ENCODE data around the gene HNRNPH2.

The HNRNPH2 gene

GRCh38 chrX:101408532-101408841, 465 bp downstream of the HNRNPH2 start:
- no peak for TF ChIP-seq EZH2phosphoT487 (conservative IDR thresholded peaks at IDR 0.05; ENCODE audit: low read length)
- TF ChIP-seq CTCF (IDR thresholded peaks at IDR 0.05; ENCODE audit: insufficient read depth, low read length, poor library complexity, severe bottlenecking): no peak
- H3K36me3 ChIP-seq (ENCODE audit: low read length): no peaks in the 10 kb centered on the region
- peak overlapping the region; percentile 74 for H3K9ac ChIP-seq (ENCODE audit: low read length)
- H3K79me2 ChIP-seq (ENCODE audit: insufficient read depth, low read length): peaks cover 62% of the 10 kb centered on the region
- H3K27ac ChIP-seq (ENCODE audit: low read depth, low read length): peak overlapping the region; percentile 83
- H3F3A ChIP-seq (ENCODE audit: insufficient read depth): no peaks in the 10 kb centered on the region
- peak overlapping the region; percentile 91 for H3K4me2 ChIP-seq (ENCODE audit: low read depth, low read length, poor library complexity, severe bottlenecking)
- H4K20me1 ChIP-seq (ENCODE audit: low read depth, low read length): no peaks in the 10 kb centered on the region
- H3K9me3 ChIP-seq (ENCODE audit: insufficient read depth, low read length): no peaks in the 10 kb centered on the region
- peak overlapping the region; percentile 82 for H3K4me3 ChIP-seq (ENCODE audit: insufficient read depth, low read length, poor library complexity, severe bottlenecking)
- no peaks in the 10 kb centered on the region for H3K9me2 ChIP-seq (replicated peaks; ENCODE audit: insufficient read depth, low read length)
- peak overlapping the region; percentile 19 for H2AFZ ChIP-seq (ENCODE audit: low read depth, low read length, severe bottlenecking)
- no peaks in the 10 kb centered on the region for H3K27me3 ChIP-seq (ENCODE audit: low read length)

- Histone ChIP-seq H3K27me3 (ENCODE audit: low read length) (no peaks in the 10 kb centered on the region), H3K9me2 (replicated peaks; ENCODE audit: insufficient read depth, low read length) (no peaks in the 10 kb centered on the region), H2AFZ (ENCODE audit: low read depth, low read length, severe bottlenecking) (no peak overlapping the region), H3F3A (ENCODE audit: insufficient read depth) (no peaks in the 10 kb centered on the region; the same call in 1 of the 2 replicates), H3K9ac (ENCODE audit: low read length) (peak overlapping the region; percentile 74), H4K20me1 (ENCODE audit: low read depth, low read length) (no peaks in the 10 kb centered on the region), H3K27ac (ENCODE audit: low read depth, low read length) (no peak overlapping the region), H3K9me3 (ENCODE audit: insufficient read depth, low read length) (no peaks in the 10 kb centered on the region), H3K79me2 (ENCODE audit: insufficient read depth, low read length) (peaks cover 62% of the 10 kb centered on the region), H3K36me3 (ENCODE audit: low read length) (no peaks in the 10 kb centered on the region), H3K4me2 (ENCODE audit: low read depth, low read length, poor library complexity, severe bottlenecking) (peak overlapping the region; percentile 91), H3K4me3 (ENCODE audit: insufficient read depth, low read length, poor library complexity, severe bottlenecking) (peak overlapping the region; percentile 82)
- TF ChIP-seq CTCF (IDR thresholded peaks at IDR 0.05; ENCODE audit: insufficient read depth, low read length, poor library complexity, severe bottlenecking): no peak
- TF ChIP-seq EZH2phosphoT487 (conservative IDR thresholded peaks at IDR 0.05; ENCODE audit: low read length): no peak
These were observed 1.0 kb downstream of the HNRNPH2 start for GRCh38 chrX:101409043-101409442.

- TF ChIP-seq CTCF (IDR thresholded peaks at IDR 0.05; ENCODE audit: insufficient read depth, low read length, poor library complexity, severe bottlenecking) (no peak), EZH2phosphoT487 (conservative IDR thresholded peaks at IDR 0.05; ENCODE audit: low read length) (no peak)
- H3K4me2 ChIP-seq (ENCODE audit: low read depth, low read length, poor library complexity, severe bottlenecking): peak overlapping the region; percentile 91
- no peaks in the 10 kb centered on the region; the same call in 1 of the 2 replicates for H3F3A ChIP-seq (ENCODE audit: insufficient read depth)
- no peaks in the 10 kb centered on the region for H3K9me2 ChIP-seq (replicated peaks; ENCODE audit: insufficient read depth, low read length)
- H3K9me3 ChIP-seq (ENCODE audit: insufficient read depth, low read length): no peaks in the 10 kb centered on the region
- no peak overlapping the region for H3K9ac ChIP-seq (ENCODE audit: low read length)
- H3K27ac ChIP-seq (ENCODE audit: low read depth, low read length): no peak overlapping the region
- H4K20me1 ChIP-seq (ENCODE audit: low read depth, low read length): no peaks in the 10 kb centered on the region
- H3K27me3 ChIP-seq (ENCODE audit: low read length): no peaks in the 10 kb centered on the region
- no peak overlapping the region for H2AFZ ChIP-seq (ENCODE audit: low read depth, low read length, severe bottlenecking)
- H3K36me3 ChIP-seq (ENCODE audit: low read length): no peaks in the 10 kb centered on the region
- H3K79me2 ChIP-seq (ENCODE audit: insufficient read depth, low read length): peaks cover 58% of the 10 kb centered on the region
- no peak overlapping the region for H3K4me3 ChIP-seq (ENCODE audit: insufficient read depth, low read length, poor library complexity, severe bottlenecking)
These were observed 2.4 kb downstream of the HNRNPH2 start for GRCh38 chrX:101410461-101410860.
